SK-N-MC (cell line): Measurements from ENCODE around the gene SNX9.

Experiments
- EZH2 ChIP-seq: fragments of 200-600 bp; sonication (generic); IDR thresholded peaks from one replicate; pipeline ENCODE4 v1.6.1; 2017; ENCODE audit warnings: antibody characterized with exemption
- FOXP2 ChIP-seq: optimal IDR thresholded peaks from 2 replicates; pipeline ENCODE3; 2011; ENCODE audit warnings: mild to moderate bottlenecking, moderate library complexity; ENCODE audit not compliant: insufficient read depth; ENCODE audit errors: extremely low read length, control extremely low read depth
- POLR2AphosphoS5 ChIP-seq: IDR thresholded peaks from 2 replicates; pipeline ENCODE4 v1.6.1; 2012; ENCODE audit warnings: mild to moderate bottlenecking, low read depth, low read length, borderline replicate concordance

DNA sequence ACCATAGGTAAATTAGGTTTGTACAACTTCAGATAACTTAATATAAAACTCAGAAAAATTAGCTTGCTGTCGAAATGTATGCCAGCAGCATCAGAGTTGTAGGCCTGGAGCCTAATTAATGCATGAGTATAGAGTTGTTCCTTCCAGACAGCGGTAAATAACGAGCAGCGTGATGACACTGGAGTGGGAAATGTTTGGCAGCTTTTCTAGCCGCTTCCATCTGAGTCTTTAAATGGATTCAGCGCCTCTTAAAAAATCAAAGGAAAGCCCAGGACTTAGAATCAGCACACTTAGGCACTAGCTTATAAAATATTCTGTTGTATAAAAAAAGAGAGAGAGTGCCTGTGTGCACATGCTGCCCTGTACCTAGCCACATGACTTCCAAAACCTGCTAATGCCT lies 114.9 kb downstream of the SNX9 start:
- TF ChIP-seq POLR2AphosphoS5 (no peak), EZH2 (no peak), FOXP2 (no peak)
